HG02884 (cell line): ENCODE data around the gene ZBTB26.
"Not testable (repeated sequence)": the region's sequence is repeated elsewhere in the genome, so short reads cannot be mapped to it uniquely, and the experiment has no call there.

Source experiments
- ATAC-seq: cut with Tn5 transposase; IDR thresholded peaks from one replicate; pipeline ENCODE4 v1.9.1; 2021; ENCODE audit warnings: mild to moderate bottlenecking, moderate library complexity; ENCODE audit not compliant: unreplicated experiment

The ZBTB26 gene

DNA sequence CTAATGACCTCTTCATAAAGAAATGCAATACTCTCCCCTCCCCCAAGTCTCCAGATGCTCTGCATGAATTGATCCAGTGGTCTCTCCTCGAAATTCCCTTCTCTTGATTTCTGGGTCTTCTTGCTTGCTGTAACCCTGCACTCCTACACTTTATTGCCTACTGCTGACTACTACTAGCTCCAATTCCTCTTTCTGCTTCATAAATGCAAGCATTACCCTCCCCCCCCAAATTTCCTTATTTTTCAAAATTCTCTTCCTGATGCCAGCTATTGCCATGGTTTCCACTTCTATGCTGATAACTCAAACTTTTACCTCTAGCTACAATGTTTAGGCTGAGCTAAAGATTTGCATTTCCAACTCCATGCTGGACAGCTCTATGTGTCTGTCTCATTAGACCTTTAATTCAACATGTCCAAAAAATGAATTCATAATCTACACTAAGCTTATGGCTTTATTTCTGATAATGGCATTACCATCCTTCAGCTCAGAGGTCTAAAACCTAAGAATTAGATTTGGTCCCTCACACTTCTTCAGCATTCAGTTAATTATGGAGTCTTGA, 1.4 kb downstream of the ZBTB26 start:
- ATAC-seq = no peak

DNA sequence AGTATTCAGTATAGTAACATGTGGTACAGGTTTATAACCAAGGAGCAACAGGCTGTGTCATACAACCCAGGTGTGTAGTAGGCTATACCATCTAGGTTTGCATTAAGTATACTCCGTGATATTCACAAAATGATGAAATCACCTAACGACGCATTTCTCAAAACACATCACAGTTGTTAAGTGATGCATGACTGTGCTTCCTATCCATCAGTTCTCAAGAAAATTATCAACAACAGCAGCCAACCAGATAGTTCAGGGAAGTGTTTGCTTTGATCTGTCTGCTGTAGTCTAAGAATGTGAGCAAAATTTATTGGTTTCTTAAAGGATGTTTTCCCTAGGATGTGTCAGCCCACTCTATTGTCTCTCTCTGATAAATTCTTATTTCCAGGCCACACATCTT, 7.4 kb downstream of the ZBTB26 start:
- ATAC-seq = no peak

DNA sequence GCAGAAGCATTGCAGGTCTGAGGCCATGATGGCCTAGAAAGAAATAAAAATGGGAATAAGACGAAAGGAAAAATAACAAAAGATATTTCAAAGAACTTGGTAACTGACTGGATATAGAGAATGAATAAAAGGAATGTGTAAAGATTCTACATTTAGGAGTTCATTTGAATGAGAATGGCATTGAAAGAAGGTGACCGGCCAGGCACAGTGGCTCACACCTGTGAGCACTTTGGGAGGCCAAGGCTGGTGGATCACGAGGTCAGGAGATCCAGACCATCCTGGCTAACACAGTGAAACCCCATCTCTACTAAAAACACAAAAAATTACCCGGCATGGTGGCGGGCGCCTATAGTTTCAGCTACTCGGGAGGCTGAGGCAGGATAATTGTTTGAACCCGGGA, 8.6 kb downstream of the ZBTB26 start:
- no peak for ATAC-seq

DNA sequence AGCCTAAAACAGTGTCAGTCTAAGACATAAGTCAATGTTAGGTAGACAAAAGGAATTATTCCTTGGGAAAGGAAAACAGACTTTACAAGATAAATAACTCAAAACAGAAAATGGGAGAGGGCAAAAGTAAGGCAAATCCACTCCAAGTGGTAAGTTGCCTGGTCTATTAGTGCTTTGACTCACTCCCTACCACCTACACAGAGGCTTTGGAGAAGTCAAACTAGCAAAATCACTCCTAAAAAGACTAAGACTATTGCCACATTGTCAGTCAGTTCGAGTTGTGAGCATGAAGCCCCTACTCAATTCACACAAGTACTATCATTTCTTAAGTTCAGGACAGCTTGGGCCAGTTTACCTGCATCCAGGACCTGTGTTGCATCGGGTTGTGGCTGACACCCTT, 13.0 kb downstream of the ZBTB26 start:
- ATAC-seq = no peak

- ATAC-seq = peak; percentile 94
These were observed 18.2 kb downstream of the ZBTB26 start, which contains the start of gene ZBTB6 for GRCh38 chr9:122912964-122913673. ZBTB6 (minus strand) TSS chr9:122913323; CDS start chr9:122912072, 1,251 bp downstream.

DNA sequence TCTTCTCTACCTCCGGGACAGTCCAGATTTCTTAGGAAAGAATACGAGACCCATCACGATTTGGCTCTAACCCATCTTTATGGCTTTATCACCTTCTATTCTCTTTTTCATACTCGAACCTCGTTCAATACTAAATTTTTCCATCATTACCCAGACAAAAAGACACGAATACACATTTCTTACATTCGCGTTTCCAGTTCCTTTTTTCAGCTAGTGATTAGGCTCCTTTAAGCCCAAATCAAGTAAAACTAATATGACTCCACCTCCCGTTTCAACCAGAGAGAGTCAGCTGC, 18.7 kb downstream of the ZBTB26 start:
- ATAC-seq = no peak

- not testable (repeated sequence) for ATAC-seq
These were observed 25.2 kb downstream of the ZBTB26 start for GRCh38 chr9:122906122-122906521.

GRCh38 chr9:122904823-122905710, 26.2 kb downstream of the ZBTB26 start, which contains the start of gene RC3H2:
RC3H2 (minus strand) TSS chr9:122905359; CDS start chr9:122897509, 7,850 bp downstream.
- peak; percentile 74 for ATAC-seq

GRCh38 chr9:122904466-122904822, 26.9 kb downstream of the ZBTB26 start:
- peak; percentile 10 for ATAC-seq

- no peak for ATAC-seq
These were observed 30.5 kb downstream of the ZBTB26 start for GRCh38 chr9:122900791-122901190.

GRCh38 chr9:122897969-122898368, 33.3 kb downstream of the ZBTB26 start:
- ATAC-seq = no peak

GRCh38 chr9:122888480-122888879, 42.8 kb downstream of the ZBTB26 start:
- no peak for ATAC-seq

- ATAC-seq = no peak
These were observed 48.2 kb downstream of the ZBTB26 start for GRCh38 chr9:122883125-122883524.

GRCh38 chr9:122879443-122879842, 51.9 kb downstream of the ZBTB26 start:
- no peak for ATAC-seq

GRCh38 chr9:122875523-122875922, 55.8 kb downstream of the ZBTB26 start:
- no peak for ATAC-seq

GRCh38 chr9:122867276-122867675, 64.0 kb downstream of the ZBTB26 start:
- ATAC-seq = not testable (repeated sequence)

DNA sequence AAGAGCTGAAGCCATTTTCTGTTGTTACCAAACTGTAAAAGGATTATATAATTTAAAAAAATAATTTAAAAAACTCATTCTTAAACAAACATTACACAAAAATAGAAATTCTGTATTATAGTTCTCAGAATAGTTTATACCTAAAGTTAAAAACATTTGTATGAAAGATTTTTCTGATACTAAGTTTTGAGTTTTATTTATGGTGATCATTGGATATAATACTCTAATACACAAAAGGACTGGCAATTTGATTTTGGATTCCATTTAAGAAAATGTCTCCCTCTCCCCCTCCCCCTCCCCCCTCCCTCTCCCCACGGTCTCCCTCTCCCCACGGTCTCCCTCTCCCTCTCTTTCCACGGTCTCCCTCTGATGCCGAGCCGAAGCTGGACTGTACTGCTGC, 65.2 kb downstream of the ZBTB26 start:
- no peak for ATAC-seq
